BLaER1 treated with 17β-estradiol and CSF1 and Interleukin-3, amounts not matched to agents 10 nM and 100 nM (cell line): ENCODE measurements around the gene XRCC3.
"Not testable (repeated sequence)": the region's sequence is repeated elsewhere in the genome, so short reads cannot be mapped to it uniquely, and the experiment has no call there.

Experiments
- H3K27ac ChIP-seq, 11 experiments: shearing (Covaris generic); formaldehyde crosslinking; 2 replicates each; pipeline ENCODE4 v1.8.1; 2022
- H3K27me3 ChIP-seq, 11 experiments: shearing (Covaris generic); formaldehyde crosslinking; 2 replicates each; pipeline ENCODE4 v1.8.1; 2022
- H3K36me3 ChIP-seq, 11 experiments: shearing (Covaris generic); formaldehyde crosslinking; 2 replicates each; pipeline ENCODE4 v1.8.1; 2022
- H3K4me1 ChIP-seq, 10 experiments: shearing (Covaris generic); formaldehyde crosslinking; 2 replicates each; pipeline ENCODE4 v1.8.1; 2022
- H3K4me2 ChIP-seq, 11 experiments: shearing (Covaris generic); formaldehyde crosslinking; 2 replicates each; pipeline ENCODE4 v1.8.1; 2022
- H3K4me3 ChIP-seq, 10 experiments: shearing (Covaris generic); formaldehyde crosslinking; 2 replicates each; pipeline ENCODE4 v1.8.1; 2022
- H3K9ac ChIP-seq, 11 experiments: shearing (Covaris generic); formaldehyde crosslinking; 2 replicates each; pipeline ENCODE4 v1.8.1; 2022
- H3K9me3 ChIP-seq, 11 experiments: shearing (Covaris generic); formaldehyde crosslinking; replicated peaks in 1 of 11; 2 replicates each; pipeline ENCODE4 v1.8.1; 2022
- H4K20me1 ChIP-seq, 11 experiments: shearing (Covaris generic); formaldehyde crosslinking; 2 replicates each; pipeline ENCODE4 v1.8.1; 2022
- Cebpa-rat ChIP-seq, 11 experiments: shearing (Covaris generic); IDR thresholded peaks; 2 replicates each; pipeline ENCODE4 v1.8.1; 2022

XRCC3 gene

GRCh38 chr14:103654619-103655018 lies 60.6 kb downstream of the XRCC3 start:
- Histone ChIP-seq H3K4me2 (no peak overlapping the region), H3K9me3 (no peaks in the 10 kb centered on the region), H3K27me3 (no peaks in the 10 kb centered on the region), H3K36me3 (peaks cover 69 to 94% (median 83%) of the 10 kb centered on the region in 11 experiments), H4K20me1 (peaks cover 74 to 100% (median 98%) of the 10 kb centered on the region in 11 experiments), H3K27ac (no peak overlapping the region), H3K9ac (0 out of 22 replicates have a peak overlapping the region, but pooled peaks of 1 of the 11 experiments have one; percentile 5), H3K4me3 (no peak overlapping the region), H3K4me1 (peaks cover 0 to 37% (median 4%) of the 10 kb centered on the region in 10 experiments; a peak in 9 of 20 replicates)
- no peak for TF ChIP-seq Cebpa-rat (IDR thresholded peaks at IDR 0.05)

DNA sequence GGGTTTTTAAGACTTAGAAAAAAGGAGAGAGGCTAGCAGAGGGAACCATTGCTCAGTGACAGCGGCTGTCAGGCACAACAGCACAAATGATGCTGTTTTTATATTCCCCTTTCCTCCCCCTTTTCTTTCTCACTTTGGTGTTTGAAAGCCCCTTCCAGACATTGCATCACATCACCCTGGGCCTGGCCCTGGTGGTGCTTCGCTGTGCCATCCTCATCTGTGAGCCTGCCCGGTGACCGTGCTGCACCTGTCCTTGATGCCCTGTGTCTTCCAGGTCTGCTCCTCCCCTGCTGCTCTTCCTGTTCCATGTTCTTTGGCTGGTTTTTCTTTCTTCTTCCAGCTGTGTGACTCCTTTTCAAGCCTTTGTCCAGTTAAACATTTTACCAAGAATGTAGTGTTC lies 61.4 kb downstream of the XRCC3 start:
- H3K4me2 ChIP-seq: no peak overlapping the region
- H3K9ac ChIP-seq: peak overlapping the region in 1 of 11 experiments; percentile 18; a peak in 1 of 22 replicates
- no peaks in the 10 kb centered on the region for H3K27me3 ChIP-seq
- H3K4me3 ChIP-seq: no peak overlapping the region
- no peaks in the 10 kb centered on the region for H3K9me3 ChIP-seq
- peaks cover 82 to 100% (median 100%) of the 10 kb centered on the region in 11 experiments for H4K20me1 ChIP-seq
- H3K27ac ChIP-seq: no peak overlapping the region
- peaks cover 63 to 92% (median 79%) of the 10 kb centered on the region in 11 experiments for H3K36me3 ChIP-seq
- peaks cover 0 to 37% (median 4%) of the 10 kb centered on the region in 10 experiments; a peak in 9 of 20 replicates for H3K4me1 ChIP-seq
- TF ChIP-seq Cebpa-rat (IDR thresholded peaks at IDR 0.05): no peak

DNA sequence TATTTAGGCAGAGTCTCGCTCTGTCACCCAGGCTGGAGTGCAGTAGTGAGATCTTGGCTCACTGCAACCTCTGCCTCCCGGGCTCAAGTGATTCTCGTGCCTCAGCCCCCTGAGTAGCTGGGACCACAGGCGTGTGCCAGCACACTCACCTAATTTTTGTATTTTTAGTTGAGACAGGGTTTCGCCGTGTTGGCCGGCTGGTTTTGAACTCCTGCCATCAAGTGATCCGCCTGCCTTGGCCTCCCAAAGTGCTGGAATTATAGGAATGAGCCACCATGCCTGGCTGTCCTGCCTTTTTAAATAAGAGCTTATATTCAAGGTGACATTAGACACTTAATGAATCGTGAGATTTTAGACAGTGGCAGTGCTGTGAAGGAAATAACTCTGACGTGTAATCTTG lies 61.9 kb downstream of the XRCC3 start:
- Histone ChIP-seq H3K36me3 (peaks cover 63 to 92% (median 79%) of the 10 kb centered on the region in 11 experiments), H4K20me1 (peaks cover 87 to 100% (median 100%) of the 10 kb centered on the region in 11 experiments), H3K4me1 (peaks cover 0 to 37% (median 4%) of the 10 kb centered on the region in 10 experiments; a peak in 9 of 20 replicates), H3K9ac (peak overlapping the region in 3 of 11 experiments; percentile 1 to 12 (median 4); a peak in 1 of 22 replicates)
- H3K4me2 ChIP-seq, H3K9me3 ChIP-seq, H3K27ac ChIP-seq, H3K27me3 ChIP-seq, H3K4me3 ChIP-seq: not testable (repeated sequence)

GRCh38 chr14:103652806-103653205 lies 62.4 kb downstream of the XRCC3 start:
- no peak overlapping the region for H3K27ac ChIP-seq
- peaks cover 86 to 100% (median 100%) of the 10 kb centered on the region in 11 experiments for H4K20me1 ChIP-seq
- H3K4me1 ChIP-seq: peaks cover 0 to 35% (median 4%) of the 10 kb centered on the region in 10 experiments; a peak in 9 of 20 replicates
- no peak for TF ChIP-seq Cebpa-rat (IDR thresholded peaks at IDR 0.05)
- peak overlapping the region in 3 of 11 experiments; percentile 1 to 20 (median 7); a peak in 1 of 22 replicates for H3K9ac ChIP-seq
- no peak overlapping the region for H3K4me3 ChIP-seq
- peaks cover 61 to 91% (median 77%) of the 10 kb centered on the region in 11 experiments for H3K36me3 ChIP-seq
- H3K9me3 ChIP-seq: no peaks in the 10 kb centered on the region
- no peaks in the 10 kb centered on the region for H3K27me3 ChIP-seq
- no peak overlapping the region for H3K4me2 ChIP-seq

DNA sequence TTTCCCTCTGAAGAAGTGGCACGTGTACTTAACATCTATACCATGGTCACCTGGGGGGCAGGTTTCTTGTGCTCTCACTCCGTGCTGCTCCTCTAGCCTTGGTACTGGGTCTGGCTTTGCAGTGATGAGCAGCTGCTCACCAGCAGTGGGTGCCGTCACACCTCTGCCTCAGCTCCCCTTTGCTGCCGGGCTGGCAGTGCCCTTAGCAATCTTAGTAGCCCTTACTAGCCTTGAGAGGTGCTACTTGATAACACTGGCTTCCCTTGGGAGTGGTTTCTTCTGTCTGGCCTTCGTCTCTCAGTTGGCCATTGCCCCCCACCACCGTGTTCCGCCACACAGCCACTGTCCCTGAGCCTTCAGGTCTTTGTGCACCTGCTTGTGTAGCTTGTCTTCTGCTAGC lies 63.7 kb downstream of the XRCC3 start:
- Histone ChIP-seq H3K27ac (no peak overlapping the region), H3K36me3 (peaks cover 48 to 89% (median 66%) of the 10 kb centered on the region in 11 experiments), H3K4me1 (peaks cover 0 to 23% (median 4%) of the 10 kb centered on the region in 10 experiments; a peak in 9 of 20 replicates), H3K4me2 (no peak overlapping the region), H3K9ac (peak overlapping the region in 1 of 11 experiments; percentile 6; a peak in 1 of 22 replicates), H4K20me1 (peaks cover 86 to 100% (median 100%) of the 10 kb centered on the region in 11 experiments), H3K4me3 (no peak overlapping the region), H3K27me3 (no peaks in the 10 kb centered on the region), H3K9me3 (no peaks in the 10 kb centered on the region)
- TF ChIP-seq Cebpa-rat (IDR thresholded peaks at IDR 0.05): no peak

- TF ChIP-seq Cebpa-rat (IDR thresholded peaks at IDR 0.05): no peak
- H4K20me1 ChIP-seq: peaks cover 86 to 100% (median 100%) of the 10 kb centered on the region in 11 experiments
Measured at GRCh38 chr14:103650213-103650612, 65.0 kb downstream of the XRCC3 start.

DNA sequence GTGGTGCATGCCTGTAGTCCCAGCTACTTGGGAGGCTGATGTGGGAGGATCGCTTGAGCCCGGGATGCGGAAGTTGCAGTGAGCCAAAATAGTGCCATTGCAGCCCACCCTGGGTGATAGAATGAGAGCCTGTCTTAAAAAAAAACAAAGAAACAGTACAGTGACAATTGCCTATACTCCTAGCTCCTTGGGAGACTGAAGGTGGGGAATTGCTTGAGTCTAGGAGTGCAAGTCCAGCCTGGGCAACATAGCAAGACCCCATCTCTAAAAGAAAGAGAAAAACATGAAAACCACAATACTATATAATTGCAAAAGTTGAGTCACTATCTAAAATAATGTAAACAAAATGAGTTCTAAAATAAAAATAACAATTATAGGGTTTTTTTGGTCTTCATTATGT lies 66.2 kb downstream of the XRCC3 start:
- H3K9ac ChIP-seq: no peak overlapping the region
- no peaks in the 10 kb centered on the region for H3K9me3 ChIP-seq
- TF ChIP-seq Cebpa-rat (IDR thresholded peaks at IDR 0.05): no peak
- H3K4me1 ChIP-seq: peaks cover 0 to 16% (median 7%) of the 10 kb centered on the region in 10 experiments; a peak in 10 of 20 replicates
- no peak overlapping the region for H3K4me2 ChIP-seq
- H3K27ac ChIP-seq: no peak overlapping the region
- peaks cover 26 to 84% (median 48%) of the 10 kb centered on the region in 11 experiments for H3K36me3 ChIP-seq
- H3K27me3 ChIP-seq: no peaks in the 10 kb centered on the region
- H4K20me1 ChIP-seq: peaks cover 96 to 100% (median 100%) of the 10 kb centered on the region in 11 experiments
- H3K4me3 ChIP-seq: no peak overlapping the region

More at GRCh38 chr14:103650213-103650612, 65.0 kb downstream of the XRCC3 start:
- H3K9me3 ChIP-seq: no peaks in the 10 kb centered on the region
- H3K9ac ChIP-seq: no peak overlapping the region
- no peak overlapping the region for H3K4me2 ChIP-seq
- peaks cover 0 to 9% (median 2%) of the 10 kb centered on the region in 10 experiments; a peak in 8 of 20 replicates for H3K4me1 ChIP-seq
- H3K27me3 ChIP-seq: no peaks in the 10 kb centered on the region
- H3K4me3 ChIP-seq: no peak overlapping the region
- H3K36me3 ChIP-seq: peaks cover 35 to 86% (median 55%) of the 10 kb centered on the region in 11 experiments
- no peak overlapping the region for H3K27ac ChIP-seq
